Epithelial cell of proximal tubule (primary cell): ENCODE results near the gene PPP1R37. TPM values are rescaled to one million over a fixed set of nuclear protein-coding genes. Genes with fewer than 3 reads are reported as not detected.

Experiments used
- DNase-seq: peaks from one replicate; pipeline ENCODE4 v3.0.0-alpha.2; 2011; ENCODE audit warnings: low read depth
- H3K4me3 ChIP-seq: 2 replicates; pipeline ENCODE4 v1.5.1; 2011; ENCODE audit warnings: low read depth, mild to moderate bottlenecking, low read length
- total RNA-seq: library from RNA; depleted of rRNA; stranded (reverse); fragments of >200 nt; gene quantifications from 2 replicates; pipeline ENCODE4 v1.2.3, GENCODE V29; 2015
- TF ChIP-seq, protein P1 (sequence below): conservative IDR thresholded peaks from 2 replicates; pipeline ENCODE4 v1.5.1; 2012; ENCODE audit warnings: low read depth, mild to moderate bottlenecking, low read length

PPP1R37 gene
- total RNA-seq, 1 donor from 2014 or later, result 64.0 TPM

- TF ChIP-seq, protein P1, sequence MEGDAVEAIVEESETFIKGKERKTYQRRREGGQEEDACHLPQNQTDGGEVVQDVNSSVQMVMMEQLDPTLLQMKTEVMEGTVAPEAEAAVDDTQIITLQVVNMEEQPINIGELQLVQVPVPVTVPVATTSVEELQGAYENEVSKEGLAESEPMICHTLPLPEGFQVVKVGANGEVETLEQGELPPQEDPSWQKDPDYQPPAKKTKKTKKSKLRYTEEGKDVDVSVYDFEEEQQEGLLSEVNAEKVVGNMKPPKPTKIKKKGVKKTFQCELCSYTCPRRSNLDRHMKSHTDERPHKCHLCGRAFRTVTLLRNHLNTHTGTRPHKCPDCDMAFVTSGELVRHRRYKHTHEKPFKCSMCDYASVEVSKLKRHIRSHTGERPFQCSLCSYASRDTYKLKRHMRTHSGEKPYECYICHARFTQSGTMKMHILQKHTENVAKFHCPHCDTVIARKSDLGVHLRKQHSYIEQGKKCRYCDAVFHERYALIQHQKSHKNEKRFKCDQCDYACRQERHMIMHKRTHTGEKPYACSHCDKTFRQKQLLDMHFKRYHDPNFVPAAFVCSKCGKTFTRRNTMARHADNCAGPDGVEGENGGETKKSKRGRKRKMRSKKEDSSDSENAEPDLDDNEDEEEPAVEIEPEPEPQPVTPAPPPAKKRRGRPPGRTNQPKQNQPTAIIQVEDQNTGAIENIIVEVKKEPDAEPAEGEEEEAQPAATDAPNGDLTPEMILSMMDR, result peak; percentile 26
- peak within 1 kb of the TSS; percentile 98 for H3K4me3 ChIP-seq
- peak; percentile 100 for DNase-seq
These were observed 85.5 kb downstream of the PPP1R37 start, which contains the start of gene BLOC1S3 for GRCh38 chr19:45178262-45179071. BLOC1S3 (plus strand) TSS chr19:45178784; CDS start chr19:45179297, 513 bp downstream.

DNA sequence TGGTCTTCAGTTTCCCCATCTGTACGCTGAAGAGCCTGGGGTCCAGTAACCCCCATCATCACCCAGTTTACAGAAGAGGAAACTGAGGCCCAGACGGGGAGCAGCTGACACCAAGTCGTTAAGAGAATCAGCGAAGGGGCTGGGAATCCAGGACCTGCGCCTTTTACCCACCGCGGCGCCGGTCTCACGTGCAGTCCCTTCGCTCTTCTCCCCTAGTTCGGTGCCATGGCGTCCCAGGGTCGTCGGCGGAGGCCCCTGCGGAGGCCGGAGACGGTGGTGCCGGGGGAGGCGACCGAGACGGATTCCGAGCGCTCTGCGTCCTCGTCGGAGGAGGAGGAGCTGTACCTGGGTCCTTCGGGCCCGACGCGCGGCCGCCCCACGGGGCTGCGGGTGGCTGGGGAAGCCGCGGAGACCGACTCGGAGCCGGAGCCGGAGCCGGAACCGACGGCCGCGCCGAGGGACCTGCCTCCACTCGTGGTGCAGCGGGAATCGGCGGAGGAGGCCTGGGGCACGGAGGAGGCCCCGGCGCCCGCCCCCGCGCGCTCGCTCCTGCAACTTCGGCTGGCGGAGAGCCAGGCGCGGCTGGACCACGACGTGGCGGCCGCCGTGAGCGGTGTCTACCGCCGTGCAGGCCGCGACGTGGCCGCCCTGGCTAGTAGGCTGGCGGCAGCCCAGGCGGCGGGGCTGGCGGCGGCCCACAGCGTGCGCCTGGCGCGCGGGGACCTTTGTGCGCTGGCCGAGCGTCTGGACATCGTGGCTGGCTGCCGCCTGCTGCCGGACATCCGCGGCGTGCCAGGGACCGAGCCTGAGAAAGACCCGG is 86.3 kb downstream of the PPP1R37 start:
- DNase-seq, result no peak
- TF ChIP-seq, protein P1, result no peak
- H3K4me3 ChIP-seq, result peak overlapping the region; percentile 98

DNA sequence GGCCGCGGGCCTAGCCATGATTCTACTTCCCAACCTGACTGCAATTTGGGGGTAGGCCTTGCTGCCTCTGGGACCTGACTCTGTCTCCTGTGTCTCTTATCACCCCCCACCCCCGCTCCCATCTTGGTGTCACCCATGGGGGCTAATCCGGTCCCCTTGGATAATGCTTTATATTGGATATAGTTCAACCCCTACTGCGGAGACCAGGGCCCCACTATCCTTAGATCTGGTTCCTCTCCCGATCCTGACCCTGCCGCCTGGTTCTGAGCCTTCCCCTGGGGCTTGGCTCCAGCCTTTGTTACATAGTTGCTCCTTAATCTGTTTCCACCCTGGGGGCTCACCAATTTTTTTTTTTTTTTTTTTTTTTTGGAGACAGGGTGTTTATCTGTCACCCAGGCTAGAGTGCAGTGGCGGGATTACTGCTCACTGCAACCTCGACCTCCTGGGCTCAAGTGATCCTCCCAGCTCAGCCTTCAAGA is 87.0 kb downstream of the PPP1R37 start:
- peak overlapping the region; percentile 98 for H3K4me3 ChIP-seq
- TF ChIP-seq, protein P1, result no peak
- DNase-seq, result no peak

GRCh38 chr19:45180936-45181335 is 88.0 kb downstream of the PPP1R37 start:
- no peak for DNase-seq
- no peak overlapping the region for H3K4me3 ChIP-seq
- TF ChIP-seq, protein P1, result no peak

- TF ChIP-seq, protein P1, result no peak
- H3K4me3 ChIP-seq, result no peak overlapping the region
- DNase-seq, result no peak
These were observed 89.8 kb downstream of the PPP1R37 start for GRCh38 chr19:45182758-45183157.

- no peak for DNase-seq
- no peak overlapping the region for H3K4me3 ChIP-seq
- TF ChIP-seq, protein P1, result no peak
These were observed 91.1 kb downstream of the PPP1R37 start for GRCh38 chr19:45184115-45184514.
